ENCODE measurements around the gene CTNNA2. TPM values are rescaled to one million over a fixed set of nuclear protein-coding genes. Genes with fewer than 3 reads are reported as not detected.

CTNNA2 gene
- total RNA-seq, 1 experiment from 2014 or later: 5.5 TPM

DNA sequence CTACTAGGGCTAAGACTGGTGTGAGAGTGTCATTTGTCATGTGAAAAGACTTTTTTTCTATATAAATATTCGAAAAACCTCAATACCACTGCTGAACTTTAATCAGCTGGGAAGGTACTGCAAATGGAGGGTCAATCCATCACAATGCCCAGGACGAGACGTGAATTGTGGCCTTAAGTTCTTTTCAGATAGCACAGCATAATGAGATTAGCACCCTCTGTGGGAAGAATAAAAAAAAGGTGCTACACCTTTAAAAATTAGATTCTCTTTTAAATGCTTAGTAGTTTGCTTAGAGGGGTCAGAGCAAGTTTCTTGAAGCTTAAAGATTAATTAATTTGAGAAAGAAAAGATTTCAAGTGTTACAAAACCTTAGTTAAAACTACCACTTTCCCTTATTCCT is 786.1 kb downstream of the CTNNA2 start:
- H2AFZ ChIP-seq (ENCODE audit: low read length): no peak overlapping the region
- Mint-ChIP-seq H3K36me3 (ENCODE audit: insufficient read depth in 1 of 3, low read depth in 3 of 3) (peaks cover 0 to 2% (median 0%) of the 10 kb centered on the region in 3 experiments; a peak in 1 of 7 replicates), H3K27me3 (ENCODE audit: low read depth) (peaks cover 40% of the 10 kb centered on the region), H3K9me3 (peaks cover 0 to 2% of the 10 kb centered on the region in 2 experiments; a peak in 2 of 5 replicates), H3K4me1 (peaks cover 57 to 60% of the 10 kb centered on the region in 2 experiments), H3K27ac (peak overlapping the region in 1 of 3 experiments; percentile 56; a peak in 1 of 7 replicates), H3K4me3 (peak overlapping the region in 1 of 2 experiments; percentile 38; a peak in 1 of 5 replicates)
- no peak for DNase-seq
- H3K4me1 ChIP-seq (ENCODE audit: insufficient read depth, low read length): peaks cover 13% of the 10 kb centered on the region; the same call in 1 of the 2 replicates
- H3K14ac ChIP-seq (ENCODE audit: insufficient read depth, low read length): no peak overlapping the region; the same call in 1 of the 2 replicates
- H3K56ac ChIP-seq (ENCODE audit: insufficient read length, low read depth, low read length): no peak overlapping the region
- H3K23me2 ChIP-seq (ENCODE audit: insufficient read length, low read depth, low read length, poor library complexity, severe bottlenecking): peaks cover 18% of the 10 kb centered on the region
- no peak overlapping the region for H3K27ac ChIP-seq (ENCODE audit: insufficient read length, low read depth, low read length)
- no peak overlapping the region for H2BK120ac ChIP-seq (ENCODE audit: low read depth, low read length, poor library complexity, severe bottlenecking)
- no peaks in the 10 kb centered on the region for H3K9me3 ChIP-seq (ENCODE audit: control insufficient read depth, low read depth, low read length)
- no peak overlapping the region for H3T11ph ChIP-seq (ENCODE audit: low read length)
- no peak overlapping the region for H2BK15ac ChIP-seq (ENCODE audit: low read depth, low read length)
- H2BK20ac ChIP-seq (ENCODE audit: low read depth, low read length, poor library complexity, severe bottlenecking): no peak overlapping the region
- no peak overlapping the region for H2BK12ac ChIP-seq (ENCODE audit: insufficient read length, low read depth, low read length)
- H3K4me2 ChIP-seq (ENCODE audit: insufficient read depth, insufficient read length, low read length): no peak overlapping the region
- H3K23ac ChIP-seq (ENCODE audit: insufficient read length, low read depth, low read length): no peak overlapping the region
- H4K20me1 ChIP-seq (ENCODE audit: control insufficient read depth, insufficient read depth, insufficient read length): no peaks in the 10 kb centered on the region
- H4K5ac ChIP-seq (ENCODE audit: insufficient read length, low read depth, low read length): no peak overlapping the region
- H3K18ac ChIP-seq (ENCODE audit: insufficient read length, low read depth, low read length): no peak overlapping the region
- no peak overlapping the region for H2BK5ac ChIP-seq (ENCODE audit: insufficient read length, low read length)
- no peak overlapping the region for H2AK5ac ChIP-seq (ENCODE audit: insufficient read length, low read length)
- no peaks in the 10 kb centered on the region for H3K79me1 ChIP-seq (ENCODE audit: insufficient read depth, low read depth, low read length, poor library complexity, severe bottlenecking)
- no peak overlapping the region for H4K8ac ChIP-seq (replicated peaks; ENCODE audit: insufficient read length, low read depth, low read length)
- H3K27me3 ChIP-seq (ENCODE audit: insufficient read depth, low read length): peaks cover 27% of the 10 kb centered on the region
- no peak overlapping the region for H4K91ac ChIP-seq (ENCODE audit: insufficient read length, low read depth, low read length)
- H3K79me2 ChIP-seq (ENCODE audit: insufficient read depth, low read length): no peaks in the 10 kb centered on the region
- no peak overlapping the region for H3K9ac ChIP-seq (ENCODE audit: extremely low read depth, insufficient read length, low read length)
- no CpG with 5 or more reads among the region's 3 CpGs for WGBS (ENCODE audit: extremely low coverage, insufficient read length, low lambda C conversion rate)
- TF ChIP-seq, protein P1, sequence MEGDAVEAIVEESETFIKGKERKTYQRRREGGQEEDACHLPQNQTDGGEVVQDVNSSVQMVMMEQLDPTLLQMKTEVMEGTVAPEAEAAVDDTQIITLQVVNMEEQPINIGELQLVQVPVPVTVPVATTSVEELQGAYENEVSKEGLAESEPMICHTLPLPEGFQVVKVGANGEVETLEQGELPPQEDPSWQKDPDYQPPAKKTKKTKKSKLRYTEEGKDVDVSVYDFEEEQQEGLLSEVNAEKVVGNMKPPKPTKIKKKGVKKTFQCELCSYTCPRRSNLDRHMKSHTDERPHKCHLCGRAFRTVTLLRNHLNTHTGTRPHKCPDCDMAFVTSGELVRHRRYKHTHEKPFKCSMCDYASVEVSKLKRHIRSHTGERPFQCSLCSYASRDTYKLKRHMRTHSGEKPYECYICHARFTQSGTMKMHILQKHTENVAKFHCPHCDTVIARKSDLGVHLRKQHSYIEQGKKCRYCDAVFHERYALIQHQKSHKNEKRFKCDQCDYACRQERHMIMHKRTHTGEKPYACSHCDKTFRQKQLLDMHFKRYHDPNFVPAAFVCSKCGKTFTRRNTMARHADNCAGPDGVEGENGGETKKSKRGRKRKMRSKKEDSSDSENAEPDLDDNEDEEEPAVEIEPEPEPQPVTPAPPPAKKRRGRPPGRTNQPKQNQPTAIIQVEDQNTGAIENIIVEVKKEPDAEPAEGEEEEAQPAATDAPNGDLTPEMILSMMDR (conservative IDR thresholded peaks at IDR 0.05): no peak
- H3K4ac ChIP-seq (ENCODE audit: low read depth, low read length): no peak overlapping the region

All from H9 (cell line).